Cardiac muscle cell (in vitro differentiated cells and primary cell): ENCODE measurements around the gene NEK10. TPM values are rescaled to one million over a fixed set of nuclear protein-coding genes. Genes with fewer than 3 reads are reported as not detected.

Experiments
- DNase-seq, 2 donors: peaks; one replicate each; pipeline versions ENCODE4 v3.0.0 to v3.0.0-alpha.2; 2010 to 2017; ENCODE audit warnings: low read depth in 1 of 2, low spot score in 1 of 2
- H3K27ac ChIP-seq: fragments of 200-600 bp; sonication (generic); 2 replicates; pipeline ENCODE4 v1.5.1; 2016
- H3K27me3 ChIP-seq: fragments of 200-600 bp; sonication (generic); 2 replicates; pipeline ENCODE4 v1.6.0; 2016; ENCODE audit warnings: control low read depth
- H3K36me3 ChIP-seq: fragments of 200-600 bp; sonication (generic); 2 replicates; pipeline ENCODE4 v1.5.1; 2016; ENCODE audit warnings: control low read depth
- H3K4me1 ChIP-seq: fragments of 200-600 bp; sonication (generic); 2 replicates; pipeline ENCODE4 v1.8.1; 2017; ENCODE audit warnings: low read depth, mild to moderate bottlenecking, mixed run types
- H3K4me3 ChIP-seq: fragments of 200-600 bp; sonication (generic); 2 replicates; pipeline ENCODE4 v1.5.1; 2016; ENCODE audit warnings: mild to moderate bottlenecking
- H3K9me3 ChIP-seq: fragments of 200-600 bp; sonication (generic); 2 replicates; pipeline ENCODE4 v1.5.1; 2017; ENCODE audit warnings: low read depth, mild to moderate bottlenecking, control low read depth
- polyA plus RNA-seq: library from polyadenylated mRNA; unstranded; fragments of >200 nt; fragmentation: Nextera tagmentation; extraction: Ambion mirVana; gene quantifications from 2 replicates; pipeline ENCODE4 v1.2.1, GENCODE V29; 2016
- total RNA-seq: library from RNA; depleted of rRNA; stranded (reverse); fragments of >200 nt; gene quantifications from 2 replicates; pipeline ENCODE4 v1.2.3, GENCODE V29; 2016
- TF ChIP-seq, protein P1 (sequence below): IDR thresholded peaks from 2 replicates; pipeline ENCODE4 v1.5.1; 2012; ENCODE audit warnings: low read depth, mild to moderate bottlenecking, low read length

NEK10 gene
- total and polyA plus RNA-seq, 2 experiments from 2014 or later, result 0.54 to 2.1 TPM

DNA sequence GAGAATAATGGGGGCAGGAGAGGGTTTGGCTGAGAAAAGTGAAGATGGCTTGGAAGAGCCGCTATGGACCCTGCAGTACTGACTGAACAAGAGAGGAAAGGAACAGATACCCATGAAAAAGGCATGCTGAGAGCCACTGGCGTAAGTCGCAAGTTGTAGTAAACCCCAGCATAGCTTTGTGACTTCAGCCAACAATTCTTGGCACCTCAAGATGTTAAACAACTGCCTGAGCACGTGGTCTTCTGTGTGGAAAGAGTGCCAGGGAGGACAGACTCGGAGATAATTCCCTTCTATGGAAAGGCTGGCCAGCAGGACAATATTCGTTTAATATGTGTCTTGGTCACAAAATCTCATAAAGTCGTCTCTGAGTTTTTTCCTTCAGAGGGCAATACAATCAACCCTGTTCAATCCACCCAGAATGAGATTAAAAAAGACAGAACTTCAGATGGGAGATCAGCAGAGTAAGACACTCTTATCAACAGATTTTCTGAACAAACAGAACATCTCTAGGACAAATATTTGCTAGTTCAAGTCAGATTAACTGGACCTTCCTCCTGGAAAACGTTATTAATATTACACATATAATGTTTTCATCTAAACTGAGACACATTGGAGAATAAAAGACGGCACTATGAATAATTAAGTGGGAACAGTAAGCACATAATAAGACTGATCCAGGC lies 49.2 kb downstream of the NEK10 start:
- Histone ChIP-seq H3K4me3 (no peak overlapping the region), H3K27me3 (no peaks in the 10 kb centered on the region), H3K9me3 (no peaks in the 10 kb centered on the region), H3K27ac (no peak overlapping the region), H3K4me1 (no peaks in the 10 kb centered on the region), H3K36me3 (no peaks in the 10 kb centered on the region)
- TF ChIP-seq, protein P1, sequence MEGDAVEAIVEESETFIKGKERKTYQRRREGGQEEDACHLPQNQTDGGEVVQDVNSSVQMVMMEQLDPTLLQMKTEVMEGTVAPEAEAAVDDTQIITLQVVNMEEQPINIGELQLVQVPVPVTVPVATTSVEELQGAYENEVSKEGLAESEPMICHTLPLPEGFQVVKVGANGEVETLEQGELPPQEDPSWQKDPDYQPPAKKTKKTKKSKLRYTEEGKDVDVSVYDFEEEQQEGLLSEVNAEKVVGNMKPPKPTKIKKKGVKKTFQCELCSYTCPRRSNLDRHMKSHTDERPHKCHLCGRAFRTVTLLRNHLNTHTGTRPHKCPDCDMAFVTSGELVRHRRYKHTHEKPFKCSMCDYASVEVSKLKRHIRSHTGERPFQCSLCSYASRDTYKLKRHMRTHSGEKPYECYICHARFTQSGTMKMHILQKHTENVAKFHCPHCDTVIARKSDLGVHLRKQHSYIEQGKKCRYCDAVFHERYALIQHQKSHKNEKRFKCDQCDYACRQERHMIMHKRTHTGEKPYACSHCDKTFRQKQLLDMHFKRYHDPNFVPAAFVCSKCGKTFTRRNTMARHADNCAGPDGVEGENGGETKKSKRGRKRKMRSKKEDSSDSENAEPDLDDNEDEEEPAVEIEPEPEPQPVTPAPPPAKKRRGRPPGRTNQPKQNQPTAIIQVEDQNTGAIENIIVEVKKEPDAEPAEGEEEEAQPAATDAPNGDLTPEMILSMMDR, result no peak
- peak in 1 of 2 donors; percentile 23 for DNase-seq

DNA sequence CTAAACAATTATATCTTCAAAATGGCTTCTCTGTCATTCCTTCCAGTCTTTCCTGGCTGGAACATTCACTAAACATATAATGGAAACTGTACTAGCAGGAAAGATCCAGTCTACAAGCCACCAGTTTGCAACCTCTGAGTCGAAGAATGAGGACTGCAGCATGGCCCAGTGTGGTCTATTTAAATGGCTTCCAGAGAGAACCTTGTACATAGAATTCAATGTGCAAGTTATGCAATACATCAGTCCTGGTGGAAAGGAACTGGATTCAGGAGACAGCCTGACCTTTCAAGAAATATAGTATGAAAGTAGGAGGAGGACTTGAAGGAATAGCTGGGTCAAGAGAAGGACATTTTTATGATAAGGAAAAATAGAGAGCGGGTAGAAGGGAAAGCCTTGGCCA lies 49.9 kb downstream of the NEK10 start:
- Histone ChIP-seq H3K27ac (no peak overlapping the region), H3K4me1 (no peaks in the 10 kb centered on the region), H3K27me3 (no peaks in the 10 kb centered on the region), H3K9me3 (no peaks in the 10 kb centered on the region), H3K4me3 (no peak overlapping the region), H3K36me3 (no peaks in the 10 kb centered on the region)
- TF ChIP-seq, protein P1, result no peak
- DNase-seq, result no peak

DNA sequence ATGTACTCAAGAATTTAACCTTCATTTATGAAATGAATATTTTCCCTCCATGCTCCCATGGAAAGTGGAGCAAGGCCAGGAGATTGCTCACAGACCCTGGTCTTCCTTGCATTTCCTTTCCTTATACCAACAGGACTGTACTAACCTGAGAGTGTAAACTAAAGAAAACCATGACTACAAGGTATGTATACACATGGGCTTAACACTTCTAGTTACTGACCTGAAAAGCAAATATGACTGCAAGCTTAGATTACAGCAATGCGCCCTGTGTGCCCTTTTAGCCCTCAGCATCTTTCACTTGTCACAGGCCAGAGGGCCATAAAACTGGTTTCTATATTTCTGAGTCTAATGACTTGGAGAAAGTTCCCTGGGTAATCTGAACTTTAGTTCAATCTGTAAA lies 52.1 kb downstream of the NEK10 start:
- Histone ChIP-seq H3K27ac (no peak overlapping the region), H3K4me1 (no peaks in the 10 kb centered on the region), H3K36me3 (no peaks in the 10 kb centered on the region), H3K27me3 (no peaks in the 10 kb centered on the region), H3K9me3 (no peaks in the 10 kb centered on the region), H3K4me3 (no peak overlapping the region)
- DNase-seq, result no peak
- TF ChIP-seq, protein P1, result no peak

DNA sequence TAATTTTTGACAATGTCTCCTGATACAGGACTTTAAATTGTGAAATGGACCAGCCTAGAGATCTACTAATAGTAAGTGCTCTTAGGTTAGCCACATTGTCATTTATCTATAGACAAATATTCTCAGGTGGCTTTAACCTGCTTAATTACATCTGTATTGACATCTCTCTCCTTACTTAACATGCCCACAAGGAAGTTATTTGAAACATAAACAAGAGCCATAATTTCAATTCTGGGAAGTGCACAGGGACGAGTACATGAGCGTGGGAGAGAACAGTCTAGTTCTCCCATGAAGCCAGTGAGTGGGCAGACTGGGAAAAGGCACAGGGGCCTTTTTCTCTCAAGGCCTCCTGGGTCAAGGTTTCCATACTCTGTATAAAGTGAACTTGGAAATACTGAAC lies 54.2 kb downstream of the NEK10 start:
- no peaks in the 10 kb centered on the region for H3K36me3 ChIP-seq
- DNase-seq, result no peak
- H3K4me1 ChIP-seq, result no peaks in the 10 kb centered on the region
- H3K9me3 ChIP-seq, result no peaks in the 10 kb centered on the region
- H3K27ac ChIP-seq, result no peak overlapping the region
- H3K4me3 ChIP-seq, result no peak overlapping the region
- TF ChIP-seq, protein P1, result no peak
- no peaks in the 10 kb centered on the region for H3K27me3 ChIP-seq

DNA sequence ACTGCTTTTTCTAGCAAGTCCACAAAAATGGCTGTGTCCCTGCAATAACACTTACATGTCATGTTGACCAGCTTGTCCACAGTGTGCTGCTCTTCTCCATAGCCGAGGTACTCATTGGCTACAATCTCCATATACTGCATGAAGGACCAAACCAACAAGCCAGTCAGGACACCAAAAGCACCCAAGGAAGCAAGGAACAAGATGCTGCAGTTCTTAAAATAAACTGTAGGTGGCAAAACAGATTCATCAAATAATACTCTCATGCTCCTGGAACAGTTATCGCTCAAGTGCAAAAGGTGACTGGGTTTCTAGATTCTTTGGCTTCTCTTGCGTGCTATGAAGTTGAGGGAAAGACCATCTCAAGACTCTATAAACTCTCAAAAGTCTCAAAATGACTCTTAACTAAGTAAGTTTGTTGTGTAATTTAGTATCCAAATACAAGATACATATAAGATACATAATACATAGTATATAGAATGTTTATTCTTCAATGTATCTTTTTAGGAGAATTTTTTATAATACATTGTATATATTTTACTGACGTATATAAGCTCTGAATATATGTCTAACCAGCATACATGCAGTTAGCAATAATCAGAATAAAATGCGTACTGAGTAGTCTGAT lies 57.0 kb downstream of the NEK10 start:
- Histone ChIP-seq H3K4me3 (no peak overlapping the region), H3K27me3 (no peaks in the 10 kb centered on the region), H3K36me3 (no peaks in the 10 kb centered on the region), H3K27ac (no peak overlapping the region), H3K4me1 (no peaks in the 10 kb centered on the region), H3K9me3 (no peaks in the 10 kb centered on the region)
- peak; percentile 70 to 80 for DNase-seq
- TF ChIP-seq, protein P1, result peak; percentile 67
